ENCODE results near the gene LCN1.
"Not testable (repeated sequence)": the region's sequence is repeated elsewhere in the genome, so short reads cannot be mapped to it uniquely, and the experiment has no call there.

The LCN1 gene

GRCh38 chr9:135512241-135512603, 9.0 kb upstream of the LCN1 start:
- no peak overlapping the region for H3K27ac ChIP-seq (ENCODE audit: low read length)
- H3K9me3 ChIP-seq (ENCODE audit: insufficient read depth, low read depth, low read length), result no peaks in the 10 kb centered on the region
- no peaks in the 10 kb centered on the region for H3K27me3 ChIP-seq (ENCODE audit: insufficient read depth, low read length)
- H3K4me3 ChIP-seq (ENCODE audit: low read length), result no peak overlapping the region
- H3K36me3 ChIP-seq (ENCODE audit: insufficient read depth, low read depth, low read length), result no peaks in the 10 kb centered on the region
- H3K9ac ChIP-seq (ENCODE audit: low read depth, low read length), result no peak overlapping the region
- no peaks in the 10 kb centered on the region for H3K4me1 ChIP-seq (ENCODE audit: insufficient read depth, low read length)

GRCh38 chr9:135512904-135513303, 8.3 kb upstream of the LCN1 start:
- Histone ChIP-seq H3K36me3 (ENCODE audit: insufficient read depth, low read depth, low read length) (no peaks in the 10 kb centered on the region), H3K4me3 (ENCODE audit: low read length) (no peak overlapping the region), H3K9me3 (ENCODE audit: insufficient read depth, low read depth, low read length) (no peaks in the 10 kb centered on the region), H3K9ac (ENCODE audit: low read depth, low read length) (no peak overlapping the region), H3K27ac (ENCODE audit: low read length) (no peak overlapping the region), H3K27me3 (ENCODE audit: insufficient read depth, low read length) (no peaks in the 10 kb centered on the region), H3K4me1 (ENCODE audit: insufficient read depth, low read length) (no peaks in the 10 kb centered on the region)

DNA sequence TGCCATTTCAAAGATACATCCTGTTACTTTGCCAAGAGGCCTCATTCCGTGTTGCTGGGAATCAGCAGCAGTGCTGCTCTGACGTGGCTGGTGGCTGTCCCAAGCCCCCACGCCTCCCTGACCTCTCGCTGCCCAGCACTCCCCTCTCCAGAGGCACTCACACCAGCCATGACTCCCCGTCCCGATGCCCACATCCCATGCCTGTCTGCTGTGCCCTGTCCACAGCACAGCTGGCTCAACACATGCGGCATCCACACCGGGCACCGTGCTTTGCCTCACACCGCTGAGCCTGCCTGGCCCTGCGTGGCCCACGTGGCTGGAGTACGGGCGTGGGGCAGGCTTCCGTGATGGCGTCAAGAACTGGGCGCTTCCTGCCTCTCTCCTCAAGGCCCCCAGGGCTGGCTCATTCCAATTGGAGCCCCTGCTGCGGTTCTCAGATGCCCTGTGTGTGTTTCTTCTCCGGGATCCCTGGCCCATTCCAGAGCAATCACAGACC, 7.8 kb upstream of the LCN1 start:
- H3K9ac ChIP-seq (ENCODE audit: low read depth, low read length), result no peak overlapping the region
- H3K27me3 ChIP-seq (ENCODE audit: insufficient read depth, low read length), result no peaks in the 10 kb centered on the region
- H3K4me3 ChIP-seq (ENCODE audit: low read length), result no peak overlapping the region
- H3K36me3 ChIP-seq (ENCODE audit: insufficient read depth, low read depth, low read length), result no peaks in the 10 kb centered on the region
- H3K4me1 ChIP-seq (ENCODE audit: insufficient read depth, low read length), result no peaks in the 10 kb centered on the region
- no peaks in the 10 kb centered on the region for H3K9me3 ChIP-seq (ENCODE audit: insufficient read depth, low read depth, low read length)
- H3K27ac ChIP-seq (ENCODE audit: low read length), result no peak overlapping the region

- H3K27me3 ChIP-seq (ENCODE audit: insufficient read depth, low read length); H3K4me1 ChIP-seq (ENCODE audit: insufficient read depth, low read length); H3K27ac ChIP-seq (ENCODE audit: low read length); H3K9me3 ChIP-seq (ENCODE audit: insufficient read depth, low read depth, low read length); H3K36me3 ChIP-seq (ENCODE audit: insufficient read depth, low read depth, low read length); H3K9ac ChIP-seq (ENCODE audit: low read depth, low read length); H3K4me3 ChIP-seq (ENCODE audit: low read length): not testable (repeated sequence)
These were observed 7.3 kb upstream of the LCN1 start for GRCh38 chr9:135513906-135514305.

DNA sequence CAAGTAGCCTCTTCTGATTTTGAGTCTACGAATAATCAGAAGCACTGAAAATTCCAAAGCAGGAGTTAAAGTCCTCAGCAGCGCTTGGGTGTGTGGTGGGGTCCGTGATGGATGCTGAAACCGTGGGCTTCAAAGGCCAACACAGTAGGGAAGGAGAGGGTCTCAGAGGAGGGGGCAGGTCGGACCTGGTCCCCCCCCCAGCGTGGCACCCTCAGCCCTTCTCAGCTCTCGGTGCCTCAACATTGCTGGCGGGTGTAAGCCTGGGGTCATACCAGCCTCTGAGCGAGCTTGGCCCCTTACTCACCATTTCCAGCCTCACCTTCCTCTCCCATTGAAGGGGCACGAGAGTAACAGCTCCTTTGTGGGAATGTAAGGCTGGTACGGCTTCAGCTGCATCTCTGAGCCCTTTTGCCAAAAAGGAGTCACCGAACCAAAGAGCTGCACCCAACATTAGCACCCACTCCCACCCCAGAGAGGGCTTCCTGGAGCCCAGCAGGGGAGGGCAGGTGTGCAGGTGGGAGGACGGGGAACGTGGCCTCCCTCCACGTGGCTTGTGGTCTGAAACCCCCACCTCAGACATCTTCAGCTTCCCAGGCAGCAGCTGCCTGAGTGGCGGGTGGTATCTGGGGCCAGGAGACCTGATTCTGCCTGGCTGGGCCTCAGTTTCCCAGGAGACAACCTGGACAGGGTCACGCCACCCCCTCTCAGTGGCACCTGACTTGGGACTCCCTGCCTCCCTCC, 6.7 kb upstream of the LCN1 start:
- Histone ChIP-seq H3K9me3 (ENCODE audit: insufficient read depth, low read depth, low read length) (no peaks in the 10 kb centered on the region), H3K27me3 (ENCODE audit: insufficient read depth, low read length) (no peaks in the 10 kb centered on the region), H3K4me3 (ENCODE audit: low read length) (no peak overlapping the region), H3K4me1 (ENCODE audit: insufficient read depth, low read length) (no peaks in the 10 kb centered on the region), H3K36me3 (ENCODE audit: insufficient read depth, low read depth, low read length) (no peaks in the 10 kb centered on the region), H3K27ac (ENCODE audit: low read length) (no peak overlapping the region), H3K9ac (ENCODE audit: low read depth, low read length) (no peak overlapping the region)

GRCh38 chr9:135515083-135515951, 5.9 kb upstream of the LCN1 start:
- no peaks in the 10 kb centered on the region for H3K9me3 ChIP-seq (ENCODE audit: insufficient read depth, low read depth, low read length)
- H3K27ac ChIP-seq (ENCODE audit: low read length), result no peak overlapping the region
- no peak overlapping the region for H3K9ac ChIP-seq (ENCODE audit: low read depth, low read length)
- no peaks in the 10 kb centered on the region for H3K36me3 ChIP-seq (ENCODE audit: insufficient read depth, low read depth, low read length)
- no peak overlapping the region for H3K4me3 ChIP-seq (ENCODE audit: low read length)
- H3K4me1 ChIP-seq (ENCODE audit: insufficient read depth, low read length), result no peaks in the 10 kb centered on the region
- H3K27me3 ChIP-seq (ENCODE audit: insufficient read depth, low read length), result no peaks in the 10 kb centered on the region

- Histone ChIP-seq H3K4me1 (ENCODE audit: insufficient read depth, low read length) (no peaks in the 10 kb centered on the region), H3K9me3 (ENCODE audit: insufficient read depth, low read depth, low read length) (no peaks in the 10 kb centered on the region), H3K27ac (ENCODE audit: low read length) (no peak overlapping the region), H3K4me3 (ENCODE audit: low read length) (no peak overlapping the region), H3K27me3 (ENCODE audit: insufficient read depth, low read length) (no peaks in the 10 kb centered on the region), H3K36me3 (ENCODE audit: insufficient read depth, low read depth, low read length) (no peaks in the 10 kb centered on the region), H3K9ac (ENCODE audit: low read depth, low read length) (no peak overlapping the region)
These were observed 4.9 kb upstream of the LCN1 start for GRCh38 chr9:135516132-135516860.

- Histone ChIP-seq H3K9me3 (ENCODE audit: insufficient read depth, low read depth, low read length) (no peaks in the 10 kb centered on the region), H3K27me3 (ENCODE audit: insufficient read depth, low read length) (no peaks in the 10 kb centered on the region), H3K36me3 (ENCODE audit: insufficient read depth, low read depth, low read length) (no peaks in the 10 kb centered on the region), H3K27ac (ENCODE audit: low read length) (no peak overlapping the region), H3K4me1 (ENCODE audit: insufficient read depth, low read length) (no peaks in the 10 kb centered on the region), H3K9ac (ENCODE audit: low read depth, low read length) (no peak overlapping the region), H3K4me3 (ENCODE audit: low read length) (no peak overlapping the region)
These were observed 3.8 kb upstream of the LCN1 start for GRCh38 chr9:135517407-135517822.

GRCh38 chr9:135519179-135519971, 1.9 kb upstream of the LCN1 start:
- no peak overlapping the region for H3K27ac ChIP-seq (ENCODE audit: low read length)
- no peaks in the 10 kb centered on the region for H3K27me3 ChIP-seq (ENCODE audit: insufficient read depth, low read length)
- no peaks in the 10 kb centered on the region for H3K4me1 ChIP-seq (ENCODE audit: insufficient read depth, low read length)
- H3K9ac ChIP-seq (ENCODE audit: low read depth, low read length), result no peak overlapping the region
- no peaks in the 10 kb centered on the region for H3K9me3 ChIP-seq (ENCODE audit: insufficient read depth, low read depth, low read length)
- H3K4me3 ChIP-seq (ENCODE audit: low read length), result no peak overlapping the region
- no peaks in the 10 kb centered on the region for H3K36me3 ChIP-seq (ENCODE audit: insufficient read depth, low read depth, low read length)

DNA sequence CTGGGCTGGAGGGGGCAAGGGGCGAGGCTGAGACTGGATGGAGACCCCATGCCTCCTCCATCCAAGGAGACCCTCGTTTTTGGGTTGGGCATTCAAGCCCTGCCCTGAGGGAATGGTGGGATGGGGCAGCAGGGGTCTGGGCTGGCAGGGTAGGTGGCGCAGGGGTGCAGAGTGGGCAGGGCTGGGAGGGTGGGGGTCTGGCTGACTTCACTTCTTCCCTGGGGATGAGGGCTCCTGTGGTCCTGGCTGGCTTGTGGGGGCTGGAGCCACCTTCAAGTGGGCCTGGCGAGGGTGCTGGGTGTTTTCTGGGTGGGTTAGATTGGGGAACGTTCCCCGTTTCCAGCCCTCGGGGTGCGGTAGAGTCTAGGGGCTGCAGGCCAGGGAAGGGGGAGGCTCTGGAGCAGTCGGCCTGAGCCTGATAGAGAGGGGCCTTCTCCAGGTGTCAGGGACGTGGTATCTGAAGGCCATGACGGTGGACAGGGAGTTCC, 412 bp downstream of the LCN1 start:
- no peaks in the 10 kb centered on the region for H3K27me3 ChIP-seq (ENCODE audit: insufficient read depth, low read length)
- H3K4me1 ChIP-seq (ENCODE audit: insufficient read depth, low read length), result no peaks in the 10 kb centered on the region
- H3K4me3 ChIP-seq (ENCODE audit: low read length), result no peak overlapping the region
- no peaks in the 10 kb centered on the region for H3K36me3 ChIP-seq (ENCODE audit: insufficient read depth, low read depth, low read length)
- H3K9ac ChIP-seq (ENCODE audit: low read depth, low read length), result no peak overlapping the region
- no peak overlapping the region for H3K27ac ChIP-seq (ENCODE audit: low read length)
- no peaks in the 10 kb centered on the region for H3K9me3 ChIP-seq (ENCODE audit: insufficient read depth, low read depth, low read length)
